HG03558 (cell line): ENCODE data around the gene PXDN.
"Not testable (repeated sequence)": the region's sequence is repeated elsewhere in the genome, so short reads cannot be mapped to it uniquely, and the experiment has no call there.

ENCODE experiments used
- ATAC-seq: cut with Tn5 transposase; IDR thresholded peaks from one replicate; pipeline ENCODE4 v1.9.1; 2021; ENCODE audit warnings: moderate number of reproducible peaks; ENCODE audit not compliant: unreplicated experiment; ENCODE audit errors: extremely low read depth

The PXDN gene

DNA sequence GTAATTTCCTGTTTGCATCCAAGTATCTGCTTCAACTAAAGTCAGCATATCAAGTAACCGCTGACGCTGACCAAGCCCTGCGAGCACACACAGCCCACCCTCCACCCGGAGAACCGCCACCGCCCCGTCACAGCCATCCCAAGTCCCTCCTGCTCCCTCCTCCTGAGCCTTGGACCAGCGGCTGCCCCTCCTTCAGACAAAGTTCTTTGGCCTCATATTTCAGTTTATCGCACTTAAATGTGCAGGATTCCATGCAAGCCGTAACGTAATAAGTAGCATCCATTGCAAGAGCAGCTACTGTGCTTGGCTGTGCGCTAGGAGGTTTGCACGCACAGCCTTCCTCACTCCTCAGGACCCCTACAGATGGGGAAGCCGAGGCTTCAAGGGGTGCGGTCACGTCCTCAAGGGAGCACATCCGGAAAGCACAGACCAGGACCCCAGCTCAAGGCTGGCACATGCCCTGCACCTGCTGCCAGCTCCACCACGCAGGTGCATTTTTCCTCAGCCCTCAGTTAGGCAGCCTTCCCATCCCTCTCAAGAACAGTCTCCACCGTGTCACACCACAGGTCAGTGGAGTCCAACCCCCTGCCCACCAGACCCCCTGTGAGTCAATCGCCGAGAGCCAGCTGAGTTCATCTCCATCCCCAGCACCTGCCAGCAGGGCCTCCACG, 17.1 kb downstream of the PXDN start:
- ATAC-seq, result no peak

DNA sequence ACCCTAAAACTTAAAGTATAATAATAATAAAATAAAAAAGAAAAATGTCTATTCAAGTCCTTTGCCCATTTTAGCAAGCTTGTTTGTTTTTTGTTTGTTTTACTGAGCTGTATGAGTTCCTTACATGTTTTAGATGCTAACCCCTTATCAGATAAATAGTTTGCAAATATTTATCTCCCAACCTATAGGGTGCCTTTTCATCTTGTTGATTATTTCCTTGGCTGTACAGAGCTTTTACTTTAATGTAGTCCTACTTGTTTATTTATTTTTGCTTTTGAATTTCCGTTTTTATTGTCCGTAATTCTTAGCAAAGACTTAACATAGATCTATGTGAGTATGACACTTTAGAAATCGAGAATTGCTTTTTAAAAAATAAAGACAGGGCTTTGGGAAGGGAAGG, 17.8 kb downstream of the PXDN start:
- no peak for ATAC-seq

DNA sequence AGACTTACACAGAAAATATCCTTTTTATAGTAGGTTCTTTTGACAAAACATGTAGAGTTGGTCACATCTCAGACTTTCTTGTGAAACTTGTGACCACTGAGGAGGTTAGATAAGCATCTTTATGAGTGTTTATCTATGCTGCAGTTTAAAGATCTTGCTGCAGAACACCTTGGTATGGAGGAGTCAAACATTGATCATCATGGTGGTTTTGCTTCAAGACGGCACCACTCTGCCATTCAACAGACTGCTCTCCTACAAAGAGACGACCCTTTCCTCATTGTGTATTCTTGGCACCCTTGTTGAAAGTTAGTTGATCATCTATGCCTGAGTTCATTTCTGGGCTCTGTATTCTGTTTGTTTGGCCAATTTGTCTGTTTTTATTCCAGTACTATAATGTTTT, 20.0 kb downstream of the PXDN start:
- not testable (repeated sequence) for ATAC-seq

DNA sequence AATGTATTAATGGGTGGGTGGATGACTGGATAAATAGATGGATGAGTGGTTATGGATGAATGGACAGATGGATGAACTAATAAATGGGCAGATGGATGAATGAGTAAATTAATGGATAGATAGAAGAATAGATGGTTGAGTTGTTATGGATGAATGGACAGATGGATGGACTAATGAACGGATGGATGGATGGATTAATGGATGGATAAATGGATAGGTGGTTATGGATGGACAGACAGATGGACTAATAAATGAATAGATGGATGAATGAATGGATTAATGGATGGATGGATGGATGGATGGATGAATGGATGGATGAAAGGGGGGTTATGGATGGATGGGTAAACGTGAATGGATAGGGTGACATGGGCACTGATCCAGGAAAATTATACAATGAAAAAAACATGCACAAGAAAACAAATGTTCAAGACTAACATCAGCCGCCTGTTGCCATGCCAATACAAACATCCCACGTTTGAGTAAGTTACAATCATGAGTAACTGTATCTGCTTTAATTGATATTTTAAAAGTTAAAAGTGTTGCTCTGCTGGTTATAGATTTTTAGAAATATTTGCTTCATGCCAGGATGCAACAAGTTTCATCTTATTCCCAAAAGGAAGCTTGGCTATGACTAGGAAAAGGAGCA, 20.8 kb downstream of the PXDN start:
- no peak for ATAC-seq

GRCh38 chr2:1722692-1723091, 21.6 kb downstream of the PXDN start:
- ATAC-seq, result no peak

DNA sequence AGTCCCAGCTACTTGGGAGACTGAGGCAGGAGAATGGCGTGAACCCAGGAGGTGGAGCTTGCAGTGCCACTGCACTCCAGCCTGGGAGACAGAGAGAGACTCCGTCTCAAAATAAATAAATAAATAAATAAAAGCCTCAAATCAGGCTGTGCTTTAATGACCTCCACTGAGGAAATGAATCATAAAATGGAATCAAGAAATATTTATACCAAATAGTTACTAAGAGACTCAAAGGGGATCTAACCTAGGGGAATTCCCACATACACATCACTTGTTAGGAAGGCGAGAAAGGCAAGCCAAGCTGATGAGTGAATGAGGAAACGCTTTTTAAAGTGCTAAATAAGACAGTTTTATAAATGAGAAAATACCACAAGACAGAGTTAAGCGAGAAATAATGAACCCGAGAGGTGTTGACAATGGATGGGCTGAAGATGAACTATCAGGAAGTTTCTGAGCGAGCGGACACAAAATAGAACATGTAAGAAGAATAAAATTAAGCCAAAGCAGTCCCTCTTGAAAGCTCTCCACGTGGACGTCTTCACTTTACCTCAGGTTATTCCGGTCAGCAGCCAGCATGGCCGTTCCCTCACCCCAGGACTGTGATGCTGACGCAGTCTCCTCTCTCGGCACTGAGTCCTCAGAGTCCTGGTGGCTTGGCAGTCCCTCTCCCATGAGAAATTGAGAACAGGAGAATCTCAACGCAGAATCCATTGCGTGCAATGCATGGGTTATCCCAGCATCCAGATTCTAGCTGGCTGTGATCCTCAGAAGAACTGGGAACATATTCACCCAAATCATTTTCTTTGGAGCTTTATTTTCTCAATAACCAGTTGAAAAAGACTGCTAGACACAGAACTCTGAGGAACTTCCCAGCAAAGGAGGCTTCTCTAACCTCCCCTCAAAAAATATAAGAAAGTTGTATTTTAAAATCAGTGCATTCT, 22.3 kb downstream of the PXDN start:
- ATAC-seq, result no peak

DNA sequence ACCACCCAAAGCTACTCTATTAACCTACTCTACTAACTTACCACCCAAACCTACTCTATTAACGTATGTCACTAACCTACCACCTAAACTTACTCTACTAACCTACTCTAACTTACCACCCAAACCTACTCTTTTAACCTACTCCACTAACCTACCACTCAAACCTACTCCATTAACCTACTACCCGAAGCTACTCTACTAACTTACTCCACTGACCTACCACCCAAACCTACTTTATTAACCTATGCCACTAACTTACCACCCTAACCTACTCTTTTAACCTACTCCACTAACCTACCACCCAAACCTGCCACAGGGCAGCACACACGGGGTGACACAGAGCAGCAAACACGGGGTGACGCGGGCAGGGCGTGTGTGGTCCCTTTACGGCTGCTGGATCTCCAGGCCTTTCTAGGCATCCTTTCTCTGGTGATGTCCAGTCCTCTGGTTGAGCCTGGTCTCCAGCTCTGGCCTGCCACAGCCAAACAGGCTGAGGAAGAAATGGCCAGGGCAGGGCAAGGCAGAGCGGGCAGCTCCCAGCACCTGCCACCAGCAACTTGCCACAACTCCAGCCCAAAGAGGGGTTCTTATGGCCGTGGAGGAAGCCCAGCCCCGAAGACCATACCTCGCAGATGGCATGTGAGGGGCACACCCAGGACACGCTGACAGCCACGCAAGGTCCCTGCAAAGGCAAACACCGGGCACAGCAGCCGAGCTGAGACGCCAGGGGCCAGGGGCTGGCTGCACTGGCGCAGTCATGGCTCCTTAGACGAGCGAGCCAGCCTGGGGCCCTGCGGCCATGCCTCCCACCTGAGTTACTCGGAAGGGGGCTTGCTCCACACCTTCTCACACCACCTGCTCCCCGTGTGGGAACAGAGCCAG, 25.7 kb downstream of the PXDN start:
- ATAC-seq, result no peak

DNA sequence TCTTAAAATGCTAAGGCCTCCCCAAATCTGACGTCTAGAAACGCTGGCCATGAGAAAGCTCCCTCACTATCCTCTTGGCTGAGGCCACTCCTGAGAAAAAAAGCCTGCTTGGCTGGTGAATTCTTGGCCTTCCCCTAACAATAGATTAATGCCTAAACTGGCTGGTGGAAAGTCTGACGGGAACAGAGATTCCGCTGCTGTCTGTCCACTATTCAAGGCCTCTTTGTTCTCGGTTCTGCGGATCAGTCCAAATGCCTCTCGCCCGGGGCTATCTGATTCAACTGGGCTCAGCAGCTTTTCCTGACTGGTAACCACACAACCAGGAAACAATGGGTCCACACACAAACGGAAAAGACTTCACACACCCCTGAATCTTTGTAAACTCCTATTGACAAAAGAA, 27.2 kb downstream of the PXDN start:
- ATAC-seq, result no peak

DNA sequence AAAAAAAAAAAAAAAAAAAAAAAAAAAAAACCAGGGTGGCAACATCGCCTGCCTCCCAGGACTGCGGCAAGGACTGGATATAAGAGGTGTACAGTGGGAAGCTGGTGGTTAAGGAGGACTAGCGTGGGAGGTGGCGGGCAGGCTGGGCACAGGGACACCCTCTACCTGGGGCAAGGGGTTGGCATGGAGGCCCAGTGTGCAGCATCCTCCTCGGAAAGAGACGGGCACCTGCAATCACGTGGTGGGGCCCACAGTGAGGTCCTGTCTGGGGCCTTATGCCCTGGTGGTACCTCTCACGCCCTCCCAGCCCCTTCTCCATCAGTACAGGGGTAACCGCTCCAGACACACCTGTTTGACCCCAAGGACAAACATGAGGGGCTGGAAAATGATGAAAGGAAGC, 27.9 kb downstream of the PXDN start:
- no peak for ATAC-seq

DNA sequence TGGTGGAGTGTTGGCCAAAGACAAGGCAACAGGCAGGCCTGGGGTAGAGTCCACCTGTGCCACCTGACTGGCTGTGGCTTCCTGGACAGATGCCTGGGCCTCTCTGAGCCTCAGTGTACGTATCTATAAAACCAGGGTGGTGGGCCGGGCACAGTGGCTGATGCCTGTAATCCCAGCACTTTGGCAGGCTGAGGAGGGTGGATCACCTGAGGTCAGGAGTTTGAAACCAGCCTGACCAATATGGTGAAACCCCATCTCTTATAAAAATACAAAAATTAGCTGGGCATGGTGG, 28.4 kb downstream of the PXDN start:
- ATAC-seq, result not testable (repeated sequence)

DNA sequence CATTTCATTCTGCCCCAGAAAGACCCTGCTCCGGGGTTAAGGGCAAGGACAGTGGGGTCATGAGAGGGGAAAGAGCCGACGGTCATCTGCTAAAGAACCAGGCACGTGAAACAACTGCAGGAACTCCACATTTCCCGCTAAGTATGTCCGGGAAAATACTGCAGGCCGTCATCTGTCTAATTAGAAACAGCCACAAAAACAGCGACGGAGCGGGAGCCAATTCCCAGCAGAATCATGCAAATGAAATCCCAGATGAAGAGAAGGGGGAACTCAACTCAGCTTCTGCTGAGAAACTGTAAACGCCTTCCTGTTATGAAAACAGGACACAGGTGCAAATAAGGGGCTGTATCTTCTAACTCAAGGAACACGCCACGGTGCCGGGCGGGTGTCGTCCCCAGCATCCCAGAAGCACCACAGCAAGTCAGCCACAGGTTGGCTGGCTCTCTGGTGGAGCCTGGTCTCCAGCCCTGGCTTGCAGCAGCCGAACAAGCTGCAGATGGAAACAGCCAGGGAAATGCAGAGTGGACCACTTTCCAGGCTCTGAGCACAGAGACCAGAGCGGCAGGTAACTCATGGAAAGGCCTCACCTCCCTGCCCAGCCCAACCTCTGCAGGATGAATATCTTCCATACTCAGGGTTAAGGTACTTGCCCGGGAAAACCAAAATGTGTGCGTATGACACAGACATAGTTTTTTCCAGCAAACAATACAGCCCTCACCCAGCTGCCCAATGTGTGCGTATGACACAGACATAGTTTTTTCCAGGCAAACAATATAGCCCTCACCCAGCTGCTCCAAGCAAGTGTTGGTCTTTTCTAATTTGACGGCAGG, 28.9 kb downstream of the PXDN start:
- ATAC-seq, result no peak

GRCh38 chr2:1714291-1715064, 29.8 kb downstream of the PXDN start:
- ATAC-seq, result no peak

DNA sequence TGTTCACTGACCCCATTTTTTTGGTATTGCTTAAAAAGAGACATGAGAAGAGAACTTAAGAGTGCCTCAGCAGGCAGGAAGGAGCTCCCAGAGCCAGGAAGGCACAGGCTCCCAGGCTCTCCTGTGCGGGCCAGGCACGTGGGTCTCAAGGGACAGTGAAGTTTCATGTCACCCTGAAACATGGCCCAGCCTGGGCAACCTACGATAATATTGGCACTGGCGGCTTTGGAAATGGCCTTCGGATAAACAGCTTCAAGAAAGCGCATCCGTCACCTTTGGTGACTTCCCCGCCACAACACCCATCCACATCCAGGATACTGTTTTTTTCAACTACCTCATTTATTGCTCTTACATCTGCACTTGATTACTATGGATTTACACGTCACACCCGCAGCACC, 30.5 kb downstream of the PXDN start:
- no peak for ATAC-seq

GRCh38 chr2:1713142-1713838, 31.0 kb downstream of the PXDN start:
- ATAC-seq, result no peak

GRCh38 chr2:1709946-1710560, 34.3 kb downstream of the PXDN start:
- no peak for ATAC-seq

GRCh38 chr2:1709335-1709605, 35.0 kb downstream of the PXDN start:
- no peak for ATAC-seq

- ATAC-seq, result no peak
Observed at GRCh38 chr2:1708476-1709334, 35.6 kb downstream of the PXDN start.
